Activated naive CD4-positive, alpha-beta T cell treated with Interleukin-2 at 50 U/mL for 16 hours (primary cell): Measurements from ENCODE around the gene TCHHL1.

Source experiments
- DNase-seq: peaks from one replicate; pipeline ENCODE4 v3.0.0-alpha.2; 2020

TCHHL1 gene

DNA sequence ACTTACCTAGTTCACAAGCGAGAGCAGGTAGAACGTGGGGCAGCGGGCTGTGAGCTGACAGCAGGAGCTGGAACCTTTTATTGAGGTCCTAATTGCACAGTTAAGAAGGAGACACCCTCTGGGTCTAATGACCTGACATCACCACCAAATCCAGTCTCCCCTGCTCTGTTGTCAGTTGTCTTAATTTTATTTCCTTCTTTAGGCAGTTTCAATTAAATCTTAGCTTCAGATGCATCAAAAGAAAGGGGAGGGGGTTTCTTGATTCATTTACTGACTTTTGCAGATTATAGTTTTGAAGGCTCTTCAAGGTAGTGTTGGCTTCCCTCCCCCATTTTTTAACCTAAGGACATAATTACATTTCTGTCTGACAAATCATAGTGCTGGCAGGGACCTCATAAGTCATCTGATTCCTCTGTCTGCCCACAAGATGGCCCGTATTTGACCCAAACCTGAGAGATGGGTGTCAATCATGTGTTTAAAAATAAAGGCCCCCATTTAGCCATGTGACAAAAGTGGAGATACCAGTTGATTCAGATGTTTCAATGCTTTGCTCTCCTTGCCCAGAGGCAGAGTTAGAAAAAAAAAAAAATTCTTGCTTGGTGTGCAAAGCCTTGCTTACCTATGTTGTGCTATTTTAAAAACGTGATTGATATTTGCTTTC is at the start of gene TCHHL1:
TSS of gene TCHHL1 (minus strand) at position 51 of the 661 bp plus-strand sequence. CDS start 921 bp downstream, outside the sequence.
- no peak for DNase-seq

DNA sequence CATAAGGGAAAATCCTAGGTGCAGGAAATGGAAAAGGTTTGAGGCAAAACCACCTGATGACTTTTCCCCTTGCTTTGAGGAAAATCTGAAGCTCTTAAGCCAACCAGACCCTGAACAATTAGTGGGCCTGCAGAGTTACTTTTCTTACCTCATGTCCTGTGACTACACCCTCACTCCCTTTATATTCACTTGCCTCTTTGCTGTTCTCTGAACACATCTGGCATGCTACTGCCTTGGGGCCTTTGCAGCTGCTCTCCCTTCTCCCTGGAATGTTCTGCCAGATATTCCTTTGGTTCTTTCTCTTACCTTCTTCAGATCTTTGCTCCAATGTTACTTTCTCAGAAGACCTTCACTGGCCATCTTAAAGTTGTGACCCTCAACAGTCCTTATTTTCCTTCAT is 48.4 kb upstream of the TCHHL1 start:
- no peak for DNase-seq

- no peak for DNase-seq
Observed at GRCh38 chr1:152130186-152130585, 41.3 kb upstream of the TCHHL1 start.

GRCh38 chr1:152127673-152128072 is 38.8 kb upstream of the TCHHL1 start:
- no peak for DNase-seq

GRCh38 chr1:152125834-152126443 is 37.1 kb upstream of the TCHHL1 start:
- no peak for DNase-seq

- no peak for DNase-seq
Observed at GRCh38 chr1:152118915-152119314, 30.1 kb upstream of the TCHHL1 start.

GRCh38 chr1:152115344-152115743 is 26.5 kb upstream of the TCHHL1 start, which contains the start of gene TCHH:
Gene TCHH (minus strand): TSS chr1:152115444. CDS start chr1:152114080, 1,364 bp downstream.
- DNase-seq, result no peak

DNA sequence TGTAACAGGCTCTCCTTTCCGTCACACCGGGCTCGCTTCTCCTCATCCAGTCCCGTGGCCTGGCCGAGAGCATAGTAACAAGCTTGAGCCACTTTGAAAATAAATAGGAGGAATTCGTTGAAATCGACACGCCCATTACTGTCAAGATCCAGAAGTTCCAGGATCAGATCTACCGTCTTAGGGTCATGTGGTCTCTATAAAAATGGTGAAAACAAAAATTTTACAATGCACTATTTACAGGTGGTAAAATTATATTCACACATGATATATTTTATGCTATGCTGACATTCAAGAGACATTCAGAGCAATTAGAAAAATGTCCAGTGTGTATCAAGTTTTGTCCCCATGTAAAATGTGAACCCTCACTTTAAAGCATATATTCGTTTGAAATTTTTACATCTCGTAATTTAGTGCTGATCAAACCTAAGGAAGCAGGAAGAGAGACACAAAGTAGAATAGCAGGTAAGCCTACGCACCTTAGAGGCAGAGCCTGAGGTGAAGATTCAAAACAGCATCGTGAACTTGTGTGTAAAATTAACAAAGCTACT is 24.1 kb upstream of the TCHHL1 start:
- DNase-seq, result no peak

GRCh38 chr1:152112101-152112884 is 23.4 kb upstream of the TCHHL1 start:
- DNase-seq, result no peak

GRCh38 chr1:152111515-152111968 is 22.7 kb upstream of the TCHHL1 start:
- DNase-seq, result peak; percentile 26

- DNase-seq, result peak; percentile 27
Observed at GRCh38 chr1:152110860-152111514, 22.1 kb upstream of the TCHHL1 start.

- peak; percentile 15 for DNase-seq
Observed at GRCh38 chr1:152110365-152110859, 21.5 kb upstream of the TCHHL1 start.

- DNase-seq, result no peak
Observed at GRCh38 chr1:152109998-152110294, 21.1 kb upstream of the TCHHL1 start.

DNA sequence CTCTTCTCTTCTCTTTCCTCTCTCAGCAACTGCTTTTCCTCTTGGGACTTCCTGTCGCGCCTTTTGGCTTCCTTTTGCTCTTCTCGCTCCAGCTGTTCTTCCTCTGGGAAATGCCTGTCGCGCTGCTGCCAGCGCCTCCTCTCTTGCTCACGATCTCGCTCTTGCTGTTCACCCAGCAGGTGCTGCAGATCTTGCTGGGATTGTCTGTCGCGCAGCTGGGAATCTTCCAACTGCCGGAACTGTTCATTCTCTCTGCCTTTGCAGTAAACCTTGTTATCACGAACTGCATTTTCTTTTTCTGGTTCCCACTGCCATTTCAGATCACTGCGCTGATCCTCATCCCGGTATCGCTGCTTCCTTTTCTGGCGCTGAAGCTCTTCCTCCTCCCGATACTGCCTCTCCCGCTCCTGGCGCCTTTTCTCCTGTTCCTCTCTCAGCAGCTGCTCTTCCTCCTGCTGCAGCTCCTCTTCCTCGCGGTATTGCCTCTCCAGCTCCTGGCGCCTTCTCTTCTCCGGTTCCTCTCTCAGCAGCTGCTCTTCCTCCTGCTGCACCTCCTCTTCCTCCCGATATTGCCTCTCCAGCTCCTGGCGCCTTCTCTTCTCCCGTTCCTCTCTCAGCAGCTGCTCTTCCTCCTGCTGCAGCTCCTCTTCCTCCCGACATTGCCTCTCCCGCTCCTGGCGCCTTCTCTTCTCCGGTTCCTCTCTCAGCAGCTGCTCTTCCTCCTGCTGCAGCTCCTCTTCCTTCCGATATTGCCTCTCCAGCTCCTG is 20.6 kb upstream of the TCHHL1 start:
- no peak for DNase-seq

- no peak for DNase-seq
Observed at GRCh38 chr1:152108882-152109222, 20.0 kb upstream of the TCHHL1 start.

GRCh38 chr1:152107984-152108881 is 19.4 kb upstream of the TCHHL1 start:
- no peak for DNase-seq

DNA sequence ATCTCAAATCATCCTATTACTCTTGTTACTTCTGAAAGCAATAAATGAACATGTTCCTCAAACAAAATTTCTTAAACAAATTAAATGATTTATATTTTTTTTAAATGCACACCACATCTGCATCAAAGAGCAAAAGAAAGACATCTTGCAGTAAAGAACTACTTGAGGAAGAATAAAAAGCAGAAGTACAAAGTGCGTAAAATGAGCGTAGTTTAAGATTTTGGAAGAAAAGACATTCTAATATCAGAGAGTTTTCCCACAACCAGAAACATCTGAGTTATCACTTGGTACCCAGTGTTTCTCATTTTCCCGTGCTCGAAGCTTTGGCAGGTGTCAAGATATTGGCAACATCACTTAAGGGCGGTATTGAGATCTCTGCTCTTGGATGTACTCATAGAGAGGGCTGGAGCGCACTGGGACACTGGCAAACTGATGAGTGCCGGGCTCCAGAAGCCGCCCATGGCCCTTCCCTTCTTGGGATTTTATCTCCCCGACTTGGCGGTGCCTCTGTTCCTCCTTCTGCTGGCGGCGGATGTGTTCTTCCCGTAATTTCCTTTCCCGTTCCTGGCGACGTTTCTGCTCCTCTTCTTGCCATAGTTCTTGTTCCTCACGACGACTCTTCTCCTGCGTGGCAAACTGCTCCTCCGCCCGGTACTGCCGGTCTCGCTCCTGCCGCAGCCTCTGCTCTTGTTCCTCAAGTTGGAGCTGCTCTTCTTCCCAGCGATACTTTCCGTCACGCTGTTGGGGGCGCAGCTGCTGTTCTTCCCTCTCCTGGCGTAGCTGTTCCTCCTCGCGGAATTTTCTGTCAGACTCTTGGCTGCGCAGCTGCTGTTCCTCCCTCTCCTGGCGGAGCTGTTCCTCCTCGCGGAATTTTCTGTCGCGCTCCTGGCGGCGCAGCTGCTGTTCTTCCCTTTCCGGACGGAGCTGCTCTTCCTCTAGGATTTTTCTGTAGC is 18.4 kb upstream of the TCHHL1 start:
- no peak for DNase-seq

- no peak for DNase-seq
Observed at GRCh38 chr1:152104854-152105253, 16.0 kb upstream of the TCHHL1 start.

GRCh38 chr1:152096931-152097330 is 8.1 kb upstream of the TCHHL1 start:
- DNase-seq, result no peak

DNA sequence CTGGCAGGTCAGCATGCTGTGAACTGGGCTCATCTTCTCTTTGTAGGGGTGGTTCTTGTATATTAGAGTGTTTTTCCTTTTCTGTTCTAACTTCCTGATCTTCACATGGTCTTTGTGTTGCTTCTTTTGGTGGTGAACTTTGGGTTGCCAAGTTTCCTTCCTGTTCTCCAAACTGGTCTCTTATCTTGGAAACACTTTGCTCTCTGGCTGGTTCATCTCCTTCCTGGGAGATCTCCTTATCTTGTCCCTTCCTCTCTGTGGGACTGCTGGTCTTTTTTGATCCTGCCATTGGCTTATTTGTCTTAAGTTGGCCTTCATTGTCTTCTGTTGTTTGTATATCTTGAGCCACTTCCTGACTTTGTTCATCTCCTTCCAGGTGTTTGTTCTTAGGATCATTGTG is 2.1 kb downstream of the TCHHL1 start:
- no peak for DNase-seq
